IMR-90 (cell line): Measurements from ENCODE around the gene PBX3. TPM values are rescaled to one million over a fixed set of nuclear protein-coding genes. Genes with fewer than 3 reads are reported as not detected.

ENCODE experiments used
- ATAC-seq: fragments of 200-7000 bp; cut with Tn5 transposase; 2 replicates; pipeline ENCODE4 v1.9.1; 2020; ENCODE audit warnings: low read depth, mild to moderate bottlenecking, moderate library complexity
- BruUV-seq: library from RNA; stranded (reverse); fragments of 400-500 nt; replicated peaks from 2 replicates; lab custom pipeline; 2021; lab: Mats Ljungman, UMichigan
- CTCF ChIA-PET: fragments of 300-600 bp; formaldehyde crosslinking; extraction: SDS; loops from one replicate; lab custom pipeline; 2021; ENCODE audit warnings: antibody characterized with exemption; lab: Yijun Ruan, JAX
- POLR2A ChIA-PET: fragments of 300-600 bp; sonication (Branson Sonifier 250); formaldehyde crosslinking; loops from one replicate; lab custom pipeline; 2022; ENCODE audit warnings: antibody characterized with exemption; ENCODE audit not compliant: unreplicated experiment; lab: Charles Lee
- DNase-seq: peaks from one replicate; pipeline ENCODE4 v3.0.0; 2013
- H2AFZ ChIP-seq: replicated peaks from 2 replicates; pipeline ENCODE3; 2013; ENCODE audit warnings: low read length, mild to moderate bottlenecking; ENCODE audit not compliant: poor library complexity
- H2AK5ac ChIP-seq: 2 replicates; pipeline ENCODE4 v1.6.1; 2013; ENCODE audit warnings: low read depth, low read length, inconsistent platforms
- H2AK9ac ChIP-seq: replicated peaks from 2 replicates; pipeline ENCODE3; 2013; ENCODE audit warnings: mild to moderate bottlenecking, low read depth, low read length, moderate library complexity; ENCODE audit not compliant: poor library complexity
- H2BK120ac ChIP-seq: 2 replicates; pipeline ENCODE4 v1.6.1; 2013; ENCODE audit warnings: low read depth, low read length, inconsistent platforms
- H2BK15ac ChIP-seq: 3 replicates; pipeline ENCODE4 v1.6.1; 2013; ENCODE audit warnings: low read depth, low read length, inconsistent platforms
- H2BK20ac ChIP-seq: 2 replicates; pipeline ENCODE4 v1.6.1; 2013; ENCODE audit warnings: low read depth, mild to moderate bottlenecking, inconsistent platforms, low read length, moderate library complexity
- H2BK5ac ChIP-seq: 2 replicates; pipeline ENCODE4 v1.6.1; 2013; ENCODE audit warnings: mild to moderate bottlenecking, low read depth, low read length, inconsistent platforms; ENCODE audit not compliant: poor library complexity, severe bottlenecking
- H3K14ac ChIP-seq: replicated peaks from 2 replicates; pipeline ENCODE4 v1.6.1; 2013; ENCODE audit warnings: low read depth, low read length, inconsistent platforms
- H3K18ac ChIP-seq: 2 replicates; pipeline ENCODE4 v1.6.1; 2013; ENCODE audit warnings: low read depth, low read length, control low read depth
- H3K23ac ChIP-seq: 2 replicates; pipeline ENCODE4 v1.6.1; 2013; ENCODE audit warnings: low read depth, low read length, inconsistent platforms
- H3K27ac ChIP-seq: 2 replicates; pipeline ENCODE4 v1.5.1; 2013; ENCODE audit warnings: mild to moderate bottlenecking, control low read depth, low read length; ENCODE audit not compliant: insufficient read depth
- H3K27me3 ChIP-seq: 2 replicates; pipeline ENCODE4 v1.6.1; 2013; ENCODE audit warnings: low read length; ENCODE audit not compliant: control insufficient read depth, insufficient read depth
- H3K36me3 ChIP-seq: 2 replicates; pipeline ENCODE4 v1.6.1; 2013; ENCODE audit warnings: low read length, mixed read lengths; ENCODE audit not compliant: control insufficient read depth, insufficient read depth
- H3K4ac ChIP-seq: 2 replicates; pipeline ENCODE4 v1.6.1; 2013; ENCODE audit warnings: low read depth, low read length, inconsistent platforms
- H3K4me1 ChIP-seq: 2 replicates; pipeline ENCODE4 v1.6.1; 2013; ENCODE audit warnings: low read length, mixed read lengths; ENCODE audit not compliant: control insufficient read depth, insufficient read depth
- H3K4me2 ChIP-seq: 2 replicates; pipeline ENCODE4 v1.6.1; 2013; ENCODE audit warnings: low read depth, mild to moderate bottlenecking, control low read depth, low read length, moderate library complexity
- H3K4me3 ChIP-seq: 2 replicates; pipeline ENCODE4 v1.5.1; 2013; ENCODE audit warnings: low read depth, mild to moderate bottlenecking, control low read depth, low read length, moderate library complexity; ENCODE audit not compliant: insufficient read depth
- H3K56ac ChIP-seq: 2 replicates; pipeline ENCODE4 v1.6.1; 2013; ENCODE audit warnings: low read length, inconsistent platforms; ENCODE audit not compliant: insufficient read depth; ENCODE audit errors: extremely low read depth
- H3K79me1 ChIP-seq, 2 experiments: 2 replicates each; pipeline ENCODE4 v1.6.1; 2013; ENCODE audit warnings: low read length in 2 of 2, inconsistent platforms in 1 of 2, low read depth in 1 of 2
- H3K9ac ChIP-seq: 2 replicates; pipeline ENCODE4 v1.6.1; 2013; ENCODE audit warnings: low read depth, low read length, control low read depth
- H3K9me1 ChIP-seq: 2 replicates; pipeline ENCODE4 v1.6.1; 2013; ENCODE audit warnings: low read length, inconsistent platforms; ENCODE audit not compliant: insufficient read depth
- H3K9me3 ChIP-seq: 2 replicates; pipeline ENCODE4 v1.6.1; 2013; ENCODE audit warnings: low read length; ENCODE audit not compliant: control insufficient read depth, insufficient read depth
- H4K20me1 ChIP-seq: 2 replicates; pipeline ENCODE4 v1.6.1; 2013; ENCODE audit warnings: low read length, inconsistent platforms; ENCODE audit not compliant: insufficient read depth
- H4K5ac ChIP-seq: 2 replicates; pipeline ENCODE4 v1.6.1; 2013; ENCODE audit warnings: mild to moderate bottlenecking, low read depth, low read length, control low read depth
- H4K8ac ChIP-seq, 2 experiments: 2 replicates each; pipeline ENCODE4 v1.6.1; 2013; ENCODE audit warnings: low read depth in 2 of 2, low read length in 2 of 2, control low read depth in 1 of 2, inconsistent platforms in 1 of 2
- H4K91ac ChIP-seq: 2 replicates; pipeline ENCODE4 v1.6.1; 2013; ENCODE audit warnings: low read depth, low read length, inconsistent platforms; ENCODE audit not compliant: insufficient read depth
- MXI1 ChIP-seq: IDR thresholded peaks from 2 replicates; pipeline ENCODE4 v1.6.1; 2012; ENCODE audit warnings: low read depth, mild to moderate bottlenecking, low read length, moderate library complexity, borderline replicate concordance
- NFE2L2 ChIP-seq: fragments of 150-350 bp; IDR thresholded peaks from 2 replicates; pipeline ENCODE4 v1.6.1; 2016; ENCODE audit warnings: low read depth, mild to moderate bottlenecking, low read length
- WGBS, 2 experiments: methylation state at CpG; one replicate each; pipeline versions ENCODE4 v1.1.5 to v1.1.7; 2013; ENCODE audit warnings: missing lambda C conversion rate in 2 of 2; ENCODE audit not compliant: insufficient read length in 1 of 2; ENCODE audit errors: extremely low coverage in 2 of 2; 5-methylcytosine and 5-hydroxymethylcytosine counted together
- dilution Hi-C: fragments of 300-500 bp; cut with HindIII; formaldehyde crosslinking; loops from one replicate; pipeline ENCODE4 v1.14.3; 2018; ENCODE audit warnings: low sequenced_read_pairs; ENCODE audit not compliant: unreplicated experiment
- in situ Hi-C: fragments of 300-500 bp; cut with MboI; formaldehyde crosslinking; loops from 3 replicates; pipeline ENCODE4 v1.14.3; 2019; ENCODE audit warnings: low sequenced_read_pairs, inconsistent platforms, mixed read lengths
- intact Hi-C: fragments of 100-400 bp; cut with micrococcal nuclease; formaldehyde crosslinking; loops from 2 replicates; pipeline ENCODE4 v1.10.0; 2022
- polyA plus RNA-seq, 3 experiments: library from polyadenylated mRNA; depleted of rRNA; stranded (reverse); fragments of >200 nt; gene quantifications; 2 replicates each; pipeline ENCODE4 v1.2.3, GENCODE V29; 2012; ENCODE audit warnings: low replicate concordance in 1 of 3
- total RNA-seq: library from RNA; depleted of rRNA; stranded (reverse); fragments of >200 nt; gene quantifications from 2 replicates; pipeline ENCODE4 v1.2.3, GENCODE V29; 2012

The PBX3 gene
- total and polyA plus RNA-seq, 2 of the 4 experiments (the other 2 are of a cell fraction) = 12.0 to 15.6 TPM

DNA sequence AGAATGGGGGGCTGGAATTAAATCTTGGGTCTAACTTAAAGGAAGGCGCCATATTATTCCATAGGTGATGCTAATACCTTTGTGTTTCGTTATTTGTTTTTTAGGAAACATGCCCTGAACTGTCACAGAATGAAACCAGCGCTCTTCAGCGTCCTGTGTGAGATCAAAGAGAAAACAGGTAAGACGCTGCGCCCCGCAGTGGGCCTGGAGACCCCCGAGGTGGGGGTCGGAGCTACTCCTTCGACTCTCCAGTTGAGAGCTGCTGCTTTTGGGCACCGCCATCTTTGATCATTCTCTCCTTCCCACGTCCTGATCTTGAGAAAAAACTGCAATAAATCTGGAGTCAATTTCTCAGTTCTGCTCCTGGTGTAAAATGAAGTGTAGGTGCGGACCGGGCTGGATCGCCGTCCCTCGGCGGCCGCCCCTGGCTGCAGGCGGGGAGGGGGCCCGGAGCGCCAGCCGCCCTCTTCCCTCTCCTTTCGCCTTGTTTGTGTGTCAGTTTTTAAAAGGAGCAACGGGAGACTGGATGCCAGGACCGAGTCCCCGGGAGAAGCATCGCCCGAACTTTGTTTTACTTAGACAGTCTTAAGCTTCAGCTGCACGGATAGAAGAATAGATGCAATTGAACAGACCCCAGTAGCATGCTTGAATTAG, 1.4 kb downstream of the PBX3 start:
- Histone ChIP-seq H3K4me3 (peak overlapping the region; percentile 99), H3K14ac (peak overlapping the region; percentile 93), H3K79me1 (peaks cover 7 to 39% of the 10 kb centered on the region in 2 experiments; a peak in 2 of 4 replicates), H3K4me1 (peaks cover 6% of the 10 kb centered on the region), H3K9ac (peak overlapping the region; percentile 64), H4K8ac (peak overlapping the region; percentile 40 to 69; a peak in 3 of 4 replicates), H2BK5ac (peak overlapping the region; percentile 40), H2BK20ac (peak overlapping the region; percentile 35; the same call in 1 of the 2 replicates), H2AK5ac (no peak overlapping the region), H2BK120ac (peak overlapping the region; percentile 67), H2AFZ (peak overlapping the region; percentile 92), H3K27ac (peak overlapping the region; percentile 38), H4K91ac (peak overlapping the region; percentile 78), H3K4ac (peak overlapping the region; percentile 63), H2BK15ac (peak overlapping the region; percentile 35; the same call in 1 of the 3 replicates), H4K5ac (peak overlapping the region; percentile 60; the same call in 1 of the 2 replicates), H3K27me3 (no peaks in the 10 kb centered on the region), H3K23ac (peak overlapping the region; percentile 84), H3K18ac (0 out of 2 replicates have a peak overlapping the region, but pooled peaks have one; percentile 31), H4K20me1 (peaks cover 11% of the 10 kb centered on the region; the same call in 1 of the 2 replicates), H3K9me3 (no peaks in the 10 kb centered on the region), H2AK9ac (peak overlapping the region; percentile 96), H3K36me3 (no peaks in the 10 kb centered on the region), H3K9me1 (peaks cover 4% of the 10 kb centered on the region), H3K4me2 (peak overlapping the region; percentile 94), H3K56ac (peak overlapping the region; percentile 68; the same call in 1 of the 2 replicates)
- POLR2A ChIA-PET = no interaction called here
- in situ Hi-C loops (no loop called here), intact Hi-C loops (loop anchor here (2.0 to 10.0 kb wide), 5 partner anchors 139 to 746 kb away; no protein-coding TSS in a partner anchor), dilution Hi-C loops (no loop called here)
- no peak for TF ChIP-seq NFE2L2
- 0 out of 2 replicates have a peak, but pooled peaks have one; percentile 7 for TF ChIP-seq MXI1
- 2% methylated on average over 7 of the region's 30 CpGs; no CpG with 5 or more reads in 1 of the 2 experiments for WGBS, 2 experiments
- no peak for DNase-seq
- CTCF ChIA-PET = no interaction called here
- no peak for ATAC-seq
- no TSS peak for BruUV-seq
